HG03108 (cell line): ENCODE results near the gene TRABD.
"Not testable (repeated sequence)": the region's sequence is repeated elsewhere in the genome, so short reads cannot be mapped to it uniquely, and the experiment has no call there.

ENCODE experiments used
- ATAC-seq: cut with Tn5 transposase; IDR thresholded peaks from one replicate; pipeline ENCODE4 v1.9.1; 2021; ENCODE audit warnings: moderate library complexity; ENCODE audit not compliant: unreplicated experiment

TRABD gene

GRCh38 chr22:50200461-50201190 is 14.9 kb downstream of the TRABD start, which contains the start of gene SELENOO:
TSS of gene SELENOO (plus strand) at chr22:50201011. CDS start at chr22:50201037, 26 bp downstream.
- ATAC-seq, result peak; percentile 63

GRCh38 chr22:50201191-50202129 is 15.7 kb downstream of the TRABD start:
- peak; percentile 7 for ATAC-seq

GRCh38 chr22:50202130-50202666 is 16.5 kb downstream of the TRABD start:
- ATAC-seq, result no peak

GRCh38 chr22:50203288-50203687 is 17.6 kb downstream of the TRABD start:
- ATAC-seq, result no peak

- no peak for ATAC-seq
Measured at GRCh38 chr22:50204571-50204970, 18.9 kb downstream of the TRABD start.

GRCh38 chr22:50204998-50205397 is 19.3 kb downstream of the TRABD start:
- ATAC-seq, result not testable (repeated sequence)

GRCh38 chr22:50205781-50206569 is 20.3 kb downstream of the TRABD start:
- ATAC-seq, result no peak

GRCh38 chr22:50206599-50206998 is 20.9 kb downstream of the TRABD start:
- ATAC-seq, result no peak

GRCh38 chr22:50207383-50208140 is 21.8 kb downstream of the TRABD start:
- ATAC-seq, result no peak

- no peak for ATAC-seq
Measured at GRCh38 chr22:50208430-50208938, 22.8 kb downstream of the TRABD start.

- no peak for ATAC-seq
Measured at GRCh38 chr22:50208939-50209892, 23.5 kb downstream of the TRABD start.

GRCh38 chr22:50209893-50210292 is 24.2 kb downstream of the TRABD start:
- ATAC-seq, result no peak

- ATAC-seq, result no peak
Measured at GRCh38 chr22:50210378-50211139, 24.8 kb downstream of the TRABD start.

- no peak for ATAC-seq
Measured at GRCh38 chr22:50211147-50211546, 25.4 kb downstream of the TRABD start.

- no peak for ATAC-seq
Measured at GRCh38 chr22:50213263-50213662, 27.6 kb downstream of the TRABD start.

- no peak for ATAC-seq
Measured at GRCh38 chr22:50215297-50216054, 29.8 kb downstream of the TRABD start.

GRCh38 chr22:50216055-50216683 is 30.5 kb downstream of the TRABD start:
- ATAC-seq, result no peak
